ENCODE data around the gene MNS1.
"Not testable (repeated sequence)": the region's sequence is repeated elsewhere in the genome, so short reads cannot be mapped to it uniquely, and the experiment has no call there.

Gene MNS1

GRCh38 chr15:56492236-56492635 lies 27.3 kb upstream of the MNS1 start:
- Mint-ChIP-seq H3K9me3 (peaks cover 2% of the 10 kb centered on the region), H3K36me3 (ENCODE audit: low read depth) (no peaks in the 10 kb centered on the region), H3K4me3 (no peak overlapping the region), H3K4me1 (no peaks in the 10 kb centered on the region), H3K27ac (no peak overlapping the region), H3K27me3 (ENCODE audit: low read depth) (peaks cover 17% of the 10 kb centered on the region)
- TF ChIP-seq CTCF (IDR thresholded peaks at IDR 0.05; ENCODE audit: unreplicated experiment in 3 of 3): no peak

GRCh38 chr15:56491110-56491722 lies 26.3 kb upstream of the MNS1 start:
- no peaks in the 10 kb centered on the region for H3K4me1 Mint-ChIP-seq
- no peak overlapping the region for H3K27ac Mint-ChIP-seq
- TF ChIP-seq CTCF (IDR thresholded peaks at IDR 0.05; ENCODE audit: unreplicated experiment in 3 of 3): peak; percentile 90 to 93 (median 93)
- H3K4me3 Mint-ChIP-seq: no peak overlapping the region
- no peaks in the 10 kb centered on the region for H3K9me3 Mint-ChIP-seq
- no peaks in the 10 kb centered on the region for H3K36me3 Mint-ChIP-seq (ENCODE audit: low read depth)
- H3K27me3 Mint-ChIP-seq (ENCODE audit: low read depth): peaks cover 17% of the 10 kb centered on the region

GRCh38 chr15:56490461-56490860 lies 25.5 kb upstream of the MNS1 start:
- no peak for TF ChIP-seq CTCF (IDR thresholded peaks at IDR 0.05; ENCODE audit: unreplicated experiment in 3 of 3)
- Mint-ChIP-seq H3K4me3 (no peak overlapping the region), H3K9me3 (peaks cover 3% of the 10 kb centered on the region), H3K4me1 (no peaks in the 10 kb centered on the region), H3K36me3 (ENCODE audit: low read depth) (no peaks in the 10 kb centered on the region), H3K27ac (no peak overlapping the region), H3K27me3 (ENCODE audit: low read depth) (peaks cover 17% of the 10 kb centered on the region)

GRCh38 chr15:56486206-56486605 lies 21.3 kb upstream of the MNS1 start:
- H3K36me3 Mint-ChIP-seq (ENCODE audit: low read depth); H3K4me3 Mint-ChIP-seq; H3K4me1 Mint-ChIP-seq; H3K27ac Mint-ChIP-seq; H3K9me3 Mint-ChIP-seq; H3K27me3 Mint-ChIP-seq (ENCODE audit: low read depth): not testable (repeated sequence)

- peaks cover 14% of the 10 kb centered on the region for H3K9me3 Mint-ChIP-seq
- not testable (repeated sequence) for H3K4me3 Mint-ChIP-seq; H3K36me3 Mint-ChIP-seq (ENCODE audit: low read depth); H3K4me1 Mint-ChIP-seq; H3K27me3 Mint-ChIP-seq (ENCODE audit: low read depth); H3K27ac Mint-ChIP-seq
These were observed 20.5 kb upstream of the MNS1 start for GRCh38 chr15:56485426-56485825.

- Mint-ChIP-seq H3K4me1 (no peaks in the 10 kb centered on the region), H3K27ac (peak overlapping the region in 1 of 3 experiments; percentile 37), H3K9me3 (peaks cover 17% of the 10 kb centered on the region), H3K36me3 (ENCODE audit: low read depth) (peaks cover 2% of the 10 kb centered on the region), H3K4me3 (no peak overlapping the region), H3K27me3 (ENCODE audit: low read depth) (no peaks in the 10 kb centered on the region)
- no peak for TF ChIP-seq CTCF (IDR thresholded peaks at IDR 0.05; ENCODE audit: unreplicated experiment in 3 of 3)
These were observed 19.4 kb upstream of the MNS1 start for GRCh38 chr15:56484287-56484686.

GRCh38 chr15:56475351-56475750 lies 10.4 kb upstream of the MNS1 start:
- TF ChIP-seq CTCF (IDR thresholded peaks at IDR 0.05; ENCODE audit: unreplicated experiment in 3 of 3): no peak
- H3K27me3 Mint-ChIP-seq (ENCODE audit: low read depth): no peaks in the 10 kb centered on the region
- H3K27ac Mint-ChIP-seq: no peak overlapping the region
- peaks cover 10% of the 10 kb centered on the region for H3K9me3 Mint-ChIP-seq
- H3K4me3 Mint-ChIP-seq: no peak overlapping the region
- no peaks in the 10 kb centered on the region for H3K4me1 Mint-ChIP-seq
- H3K36me3 Mint-ChIP-seq (ENCODE audit: low read depth): peaks cover 4% of the 10 kb centered on the region

Data from nephron (organoid).